ENCODE measurements around the gene CAV1. TPM values are rescaled to one million over a fixed set of nuclear protein-coding genes. Genes with fewer than 3 reads are reported as not detected.

The CAV1 gene
- polyA plus RNA-seq, 1 donor from 2014 or later, result not detected

DNA sequence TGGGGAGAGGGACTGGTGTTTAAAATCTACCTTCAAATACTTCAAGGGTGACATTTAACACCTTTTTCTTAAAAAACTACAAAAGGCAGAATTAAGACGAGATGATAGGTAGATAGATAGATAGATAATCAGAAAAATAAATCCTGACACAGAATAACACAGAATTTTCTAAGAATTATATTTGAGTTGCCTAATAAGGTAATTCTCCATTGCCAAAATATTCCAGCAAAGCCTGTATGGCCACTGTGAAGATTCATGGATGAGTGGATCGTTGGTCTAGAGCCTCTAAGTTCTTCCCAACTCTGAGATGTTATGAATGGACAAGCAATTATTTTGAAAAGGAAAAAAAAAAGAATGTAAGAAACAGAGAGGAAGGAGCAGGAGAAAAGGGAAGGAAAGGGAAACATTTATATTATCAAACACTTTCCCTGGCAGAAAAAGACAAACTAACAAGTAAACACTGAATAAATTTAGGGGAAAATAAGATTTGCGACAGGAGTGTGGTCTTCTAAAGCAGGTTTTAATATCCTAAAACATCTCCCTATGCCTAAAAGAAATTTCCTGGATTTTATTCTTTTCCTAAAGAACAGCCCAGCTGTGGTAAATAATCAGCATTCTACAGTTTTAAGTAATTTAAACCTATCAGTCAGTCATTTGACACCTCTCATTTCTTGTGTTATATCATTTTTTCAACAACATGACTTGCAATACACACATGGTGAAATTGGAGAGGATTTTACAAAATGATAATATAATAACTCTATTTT, 32.8 kb upstream of the CAV1 start:
- no peaks in the 10 kb centered on the region for H3K27me3 ChIP-seq (ENCODE audit: insufficient read depth, low read depth, low read length)
- H3K9ac ChIP-seq (ENCODE audit: low read length), result no peak overlapping the region
- no peak for TF ChIP-seq POLR2AphosphoS5 (IDR thresholded peaks at IDR 0.05)
- TF ChIP-seq TAF1 (IDR thresholded peaks at IDR 0.05; ENCODE audit: low read depth), result no peak
- TF ChIP-seq, protein P1, sequence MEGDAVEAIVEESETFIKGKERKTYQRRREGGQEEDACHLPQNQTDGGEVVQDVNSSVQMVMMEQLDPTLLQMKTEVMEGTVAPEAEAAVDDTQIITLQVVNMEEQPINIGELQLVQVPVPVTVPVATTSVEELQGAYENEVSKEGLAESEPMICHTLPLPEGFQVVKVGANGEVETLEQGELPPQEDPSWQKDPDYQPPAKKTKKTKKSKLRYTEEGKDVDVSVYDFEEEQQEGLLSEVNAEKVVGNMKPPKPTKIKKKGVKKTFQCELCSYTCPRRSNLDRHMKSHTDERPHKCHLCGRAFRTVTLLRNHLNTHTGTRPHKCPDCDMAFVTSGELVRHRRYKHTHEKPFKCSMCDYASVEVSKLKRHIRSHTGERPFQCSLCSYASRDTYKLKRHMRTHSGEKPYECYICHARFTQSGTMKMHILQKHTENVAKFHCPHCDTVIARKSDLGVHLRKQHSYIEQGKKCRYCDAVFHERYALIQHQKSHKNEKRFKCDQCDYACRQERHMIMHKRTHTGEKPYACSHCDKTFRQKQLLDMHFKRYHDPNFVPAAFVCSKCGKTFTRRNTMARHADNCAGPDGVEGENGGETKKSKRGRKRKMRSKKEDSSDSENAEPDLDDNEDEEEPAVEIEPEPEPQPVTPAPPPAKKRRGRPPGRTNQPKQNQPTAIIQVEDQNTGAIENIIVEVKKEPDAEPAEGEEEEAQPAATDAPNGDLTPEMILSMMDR (IDR thresholded peaks at IDR 0.05; ENCODE audit: poor library complexity, severe bottlenecking), result no peak
- TF ChIP-seq RAD21 (conservative IDR thresholded peaks at IDR 0.05), result no peak
- TF ChIP-seq, protein P2, sequence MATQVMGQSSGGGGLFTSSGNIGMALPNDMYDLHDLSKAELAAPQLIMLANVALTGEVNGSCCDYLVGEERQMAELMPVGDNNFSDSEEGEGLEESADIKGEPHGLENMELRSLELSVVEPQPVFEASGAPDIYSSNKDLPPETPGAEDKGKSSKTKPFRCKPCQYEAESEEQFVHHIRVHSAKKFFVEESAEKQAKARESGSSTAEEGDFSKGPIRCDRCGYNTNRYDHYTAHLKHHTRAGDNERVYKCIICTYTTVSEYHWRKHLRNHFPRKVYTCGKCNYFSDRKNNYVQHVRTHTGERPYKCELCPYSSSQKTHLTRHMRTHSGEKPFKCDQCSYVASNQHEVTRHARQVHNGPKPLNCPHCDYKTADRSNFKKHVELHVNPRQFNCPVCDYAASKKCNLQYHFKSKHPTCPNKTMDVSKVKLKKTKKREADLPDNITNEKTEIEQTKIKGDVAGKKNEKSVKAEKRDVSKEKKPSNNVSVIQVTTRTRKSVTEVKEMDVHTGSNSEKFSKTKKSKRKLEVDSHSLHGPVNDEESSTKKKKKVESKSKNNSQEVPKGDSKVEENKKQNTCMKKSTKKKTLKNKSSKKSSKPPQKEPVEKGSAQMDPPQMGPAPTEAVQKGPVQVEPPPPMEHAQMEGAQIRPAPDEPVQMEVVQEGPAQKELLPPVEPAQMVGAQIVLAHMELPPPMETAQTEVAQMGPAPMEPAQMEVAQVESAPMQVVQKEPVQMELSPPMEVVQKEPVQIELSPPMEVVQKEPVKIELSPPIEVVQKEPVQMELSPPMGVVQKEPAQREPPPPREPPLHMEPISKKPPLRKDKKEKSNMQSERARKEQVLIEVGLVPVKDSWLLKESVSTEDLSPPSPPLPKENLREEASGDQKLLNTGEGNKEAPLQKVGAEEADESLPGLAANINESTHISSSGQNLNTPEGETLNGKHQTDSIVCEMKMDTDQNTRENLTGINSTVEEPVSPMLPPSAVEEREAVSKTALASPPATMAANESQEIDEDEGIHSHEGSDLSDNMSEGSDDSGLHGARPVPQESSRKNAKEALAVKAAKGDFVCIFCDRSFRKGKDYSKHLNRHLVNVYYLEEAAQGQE (IDR thresholded peaks at IDR 0.05; ENCODE audit: borderline replicate concordance), result no peak
- no peak for TF ChIP-seq EZH2 (IDR thresholded peaks at IDR 0.05; ENCODE audit: borderline replicate concordance, insufficient read depth, low read length, poor library complexity, severe bottlenecking)
- TF ChIP-seq SMC3 (conservative IDR thresholded peaks at IDR 0.05; ENCODE audit: poor library complexity), result no peak
- no peak for TF ChIP-seq EP300 (conservative IDR thresholded peaks at IDR 0.05; ENCODE audit: poor library complexity, severe bottlenecking)
- no peak for TF ChIP-seq MXI1 (conservative IDR thresholded peaks at IDR 0.05; ENCODE audit: poor library complexity, severe bottlenecking)
- no peaks in the 10 kb centered on the region for H3F3A ChIP-seq (ENCODE audit: insufficient read depth, low read length, poor library complexity, severe bottlenecking)
- no peaks in the 10 kb centered on the region for H3K9me3 ChIP-seq (ENCODE audit: low read length)
- H3K4me3 ChIP-seq (ENCODE audit: low read length), result no peak overlapping the region
- no peaks in the 10 kb centered on the region for H3K9me2 ChIP-seq (ENCODE audit: insufficient read depth, low read length)
- no peak overlapping the region for H3K4me2 ChIP-seq (ENCODE audit: low read length)
- H3K79me2 ChIP-seq (replicated peaks; ENCODE audit: insufficient read depth, low read length), result no peaks in the 10 kb centered on the region
- no peaks in the 10 kb centered on the region for H3K36me3 ChIP-seq (ENCODE audit: insufficient read depth, low read length)
- H4K20me1 ChIP-seq (ENCODE audit: insufficient read depth), result no peaks in the 10 kb centered on the region
- H2AFZ ChIP-seq (ENCODE audit: low read depth, low read length), result no peak overlapping the region
- H3K27ac ChIP-seq (ENCODE audit: low read length), result no peak overlapping the region

DNA sequence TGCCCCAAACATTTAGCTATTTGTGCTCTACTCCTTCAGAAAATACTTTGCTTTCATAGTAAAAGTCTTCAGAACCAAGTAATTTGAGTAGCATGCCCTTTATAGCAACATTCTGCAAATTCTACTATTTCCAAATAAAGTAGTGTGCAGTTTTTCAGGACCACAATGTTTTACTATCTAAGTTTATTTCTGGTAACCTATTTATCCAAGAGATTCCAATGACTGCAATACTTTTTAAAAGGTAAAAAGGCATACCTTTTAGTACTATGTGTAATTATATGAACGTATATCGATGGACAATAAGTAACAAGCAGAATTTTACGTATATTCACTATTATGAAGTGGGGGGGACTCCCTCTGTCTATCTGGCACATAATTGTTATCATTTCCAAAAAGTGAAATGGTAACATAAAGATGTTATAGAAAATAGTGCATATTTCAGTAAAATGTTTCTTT, 32.2 kb upstream of the CAV1 start:
- no peak overlapping the region for H3K9ac ChIP-seq (ENCODE audit: low read length)
- H4K20me1 ChIP-seq (ENCODE audit: insufficient read depth), result no peaks in the 10 kb centered on the region
- TF ChIP-seq MXI1 (conservative IDR thresholded peaks at IDR 0.05; ENCODE audit: poor library complexity, severe bottlenecking) (no peak), RAD21 (conservative IDR thresholded peaks at IDR 0.05) (no peak), TAF1 (IDR thresholded peaks at IDR 0.05; ENCODE audit: low read depth) (no peak), EP300 (conservative IDR thresholded peaks at IDR 0.05; ENCODE audit: poor library complexity, severe bottlenecking) (no peak), POLR2AphosphoS5 (IDR thresholded peaks at IDR 0.05) (no peak), EZH2 (IDR thresholded peaks at IDR 0.05; ENCODE audit: borderline replicate concordance, insufficient read depth, low read length, poor library complexity, severe bottlenecking) (no peak), SMC3 (conservative IDR thresholded peaks at IDR 0.05; ENCODE audit: poor library complexity) (no peak)
- TF ChIP-seq, protein P2 (IDR thresholded peaks at IDR 0.05; ENCODE audit: borderline replicate concordance), result no peak
- TF ChIP-seq, protein P1 (IDR thresholded peaks at IDR 0.05; ENCODE audit: poor library complexity, severe bottlenecking), result no peak
- no peaks in the 10 kb centered on the region for H3F3A ChIP-seq (ENCODE audit: insufficient read depth, low read length, poor library complexity, severe bottlenecking)
- no peak overlapping the region for H3K4me3 ChIP-seq (ENCODE audit: low read length)
- H3K27me3 ChIP-seq (ENCODE audit: insufficient read depth, low read depth, low read length), result no peaks in the 10 kb centered on the region
- H3K9me3 ChIP-seq (ENCODE audit: low read length), result no peaks in the 10 kb centered on the region
- no peaks in the 10 kb centered on the region for H3K9me2 ChIP-seq (ENCODE audit: insufficient read depth, low read length)
- no peak overlapping the region for H2AFZ ChIP-seq (ENCODE audit: low read depth, low read length)
- H3K4me2 ChIP-seq (ENCODE audit: low read length), result no peak overlapping the region
- no peak overlapping the region for H3K27ac ChIP-seq (ENCODE audit: low read length)
- H3K36me3 ChIP-seq (ENCODE audit: insufficient read depth, low read length), result no peaks in the 10 kb centered on the region
- no peaks in the 10 kb centered on the region for H3K79me2 ChIP-seq (replicated peaks; ENCODE audit: insufficient read depth, low read length)
